ENCODE measurements around the gene ACOT7.

The ACOT7 gene

GRCh38 chr1:6285336-6285735, 108.2 kb downstream of the ACOT7 start:
- DNase-seq (ENCODE audit: low read depth), result no peak

- DNase-seq (ENCODE audit: low read depth), result no peak
Observed at GRCh38 chr1:6282577-6283270, 110.8 kb downstream of the ACOT7 start.

GRCh38 chr1:6281511-6282402, 111.8 kb downstream of the ACOT7 start:
- no peak for DNase-seq (ENCODE audit: low read depth)

GRCh38 chr1:6280761-6281451, 112.7 kb downstream of the ACOT7 start:
- DNase-seq (ENCODE audit: low read depth), result peak; percentile 33

GRCh38 chr1:6279613-6280383, 113.8 kb downstream of the ACOT7 start:
- DNase-seq (ENCODE audit: low read depth), result no peak

GRCh38 chr1:6279066-6279465, 114.5 kb downstream of the ACOT7 start:
- no peak for DNase-seq (ENCODE audit: low read depth)

- no peak for DNase-seq (ENCODE audit: low read depth)
Observed at GRCh38 chr1:6278263-6278662, 115.3 kb downstream of the ACOT7 start.

GRCh38 chr1:6276811-6277555, 116.6 kb downstream of the ACOT7 start:
- DNase-seq (ENCODE audit: low read depth), result no peak

- peak; percentile 87 for DNase-seq (ENCODE audit: low read depth)
Observed at GRCh38 chr1:6275826-6276782, 117.5 kb downstream of the ACOT7 start.

- no peak for DNase-seq (ENCODE audit: low read depth)
Observed at GRCh38 chr1:6274622-6275139, 118.9 kb downstream of the ACOT7 start.

GRCh38 chr1:6274102-6274501, 119.5 kb downstream of the ACOT7 start:
- DNase-seq (ENCODE audit: low read depth), result no peak

GRCh38 chr1:6273380-6273891, 120.1 kb downstream of the ACOT7 start:
- DNase-seq (ENCODE audit: low read depth), result peak; percentile 81

GRCh38 chr1:6272868-6273267, 120.7 kb downstream of the ACOT7 start:
- no peak for DNase-seq (ENCODE audit: low read depth)

GRCh38 chr1:6272452-6272851, 121.1 kb downstream of the ACOT7 start:
- no peak for DNase-seq (ENCODE audit: low read depth)

GRCh38 chr1:6271554-6271953, 122.0 kb downstream of the ACOT7 start:
- DNase-seq (ENCODE audit: low read depth), result peak; percentile 59

- no peak for DNase-seq (ENCODE audit: low read depth)
Observed at GRCh38 chr1:6271006-6271405, 122.6 kb downstream of the ACOT7 start.

GRCh38 chr1:6270401-6270800, 123.2 kb downstream of the ACOT7 start:
- no peak for DNase-seq (ENCODE audit: low read depth)

- no peak for DNase-seq (ENCODE audit: low read depth)
Observed at GRCh38 chr1:6269720-6270400, 123.7 kb downstream of the ACOT7 start.

- no peak for DNase-seq (ENCODE audit: low read depth)
Observed at GRCh38 chr1:6269296-6269695, 124.3 kb downstream of the ACOT7 start.
